ENCODE measurements around the gene MYO9A. TPM values are rescaled to one million over a fixed set of nuclear protein-coding genes. Genes with fewer than 3 reads are reported as not detected.

Gene MYO9A
- total RNA-seq, 1 donor from 2014 or later: 17.0 TPM

GRCh38 chr15:71957026-71957425 lies 160.9 kb downstream of the MYO9A start:
- Histone ChIP-seq H3K4me3 (ENCODE audit: low read depth, low read length) (no peak overlapping the region), H3K27me3 (ENCODE audit: control insufficient read depth, insufficient read depth, low read length) (no peaks in the 10 kb centered on the region), H3K36me3 (ENCODE audit: control insufficient read depth, insufficient read depth, low read length) (no peaks in the 10 kb centered on the region)
- TF ChIP-seq CTCF (IDR thresholded peaks at IDR 0.05; ENCODE audit: insufficient read depth, low read length, poor library complexity, severe bottlenecking): no peak
- no peak for DNase-seq (ENCODE audit: low read depth)

GRCh38 chr15:71951134-71951533 lies 166.8 kb downstream of the MYO9A start:
- TF ChIP-seq CTCF (IDR thresholded peaks at IDR 0.05; ENCODE audit: insufficient read depth, low read length, poor library complexity, severe bottlenecking): no peak
- no peaks in the 10 kb centered on the region for H3K36me3 ChIP-seq (ENCODE audit: control insufficient read depth, insufficient read depth, low read length)
- no peak for DNase-seq (ENCODE audit: low read depth)

GRCh38 chr15:71945012-71945411 lies 172.9 kb downstream of the MYO9A start:
- no peak for DNase-seq (ENCODE audit: low read depth)
- H3K4me3 ChIP-seq (ENCODE audit: low read depth, low read length): no peak overlapping the region
- H3K36me3 ChIP-seq (ENCODE audit: control insufficient read depth, insufficient read depth, low read length): no peaks in the 10 kb centered on the region
- TF ChIP-seq CTCF (IDR thresholded peaks at IDR 0.05; ENCODE audit: insufficient read depth, low read length, poor library complexity, severe bottlenecking): no peak
- H3K27me3 ChIP-seq (ENCODE audit: control insufficient read depth, insufficient read depth, low read length): no peaks in the 10 kb centered on the region

More at GRCh38 chr15:71951134-71951533, 166.8 kb downstream of the MYO9A start:
- H3K27me3 ChIP-seq (ENCODE audit: control insufficient read depth, insufficient read depth, low read length): no peaks in the 10 kb centered on the region
- H3K4me3 ChIP-seq (ENCODE audit: low read depth, low read length): no peak overlapping the region

GRCh38 chr15:71943806-71944205 lies 174.1 kb downstream of the MYO9A start:
- no peak overlapping the region for H3K4me3 ChIP-seq (ENCODE audit: low read depth, low read length)
- no peaks in the 10 kb centered on the region for H3K27me3 ChIP-seq (ENCODE audit: control insufficient read depth, insufficient read depth, low read length)
- no peak for TF ChIP-seq CTCF (IDR thresholded peaks at IDR 0.05; ENCODE audit: insufficient read depth, low read length, poor library complexity, severe bottlenecking)
- H3K36me3 ChIP-seq (ENCODE audit: control insufficient read depth, insufficient read depth, low read length): no peaks in the 10 kb centered on the region
- no peak for DNase-seq (ENCODE audit: low read depth)

GRCh38 chr15:71939981-71940588 lies 177.9 kb downstream of the MYO9A start:
- Histone ChIP-seq H3K27me3 (ENCODE audit: control insufficient read depth, insufficient read depth, low read length) (no peaks in the 10 kb centered on the region), H3K4me3 (ENCODE audit: low read depth, low read length) (no peak overlapping the region), H3K36me3 (ENCODE audit: control insufficient read depth, insufficient read depth, low read length) (no peaks in the 10 kb centered on the region)
- no peak for TF ChIP-seq CTCF (IDR thresholded peaks at IDR 0.05; ENCODE audit: insufficient read depth, low read length, poor library complexity, severe bottlenecking)
- no peak for DNase-seq (ENCODE audit: low read depth)

Measured in kidney epithelial cell (primary cell).